ENCODE measurements around the gene DAGLA. TPM values are rescaled to one million over a fixed set of nuclear protein-coding genes. Genes with fewer than 3 reads are reported as not detected.
"Not testable (repeated sequence)": the region's sequence is repeated elsewhere in the genome, so short reads cannot be mapped to it uniquely, and the experiment has no call there.

The DAGLA gene
- 1.1 TPM for total RNA-seq

GRCh38 chr11:61679893-61680621 is at the start of gene DAGLA:
TSS of gene DAGLA (plus strand) at chr11:61680391. CDS start at chr11:61720156, 39,765 bp downstream.
- peak; percentile 77 for DNase-seq

GRCh38 chr11:61632096-61632495 is 48.1 kb upstream of the DAGLA start:
- no peak for DNase-seq

- no peak for DNase-seq
These were observed 44.9 kb upstream of the DAGLA start for GRCh38 chr11:61635304-61635703.

GRCh38 chr11:61635787-61636186 is 44.4 kb upstream of the DAGLA start:
- DNase-seq, result no peak

GRCh38 chr11:61636676-61637075 is 43.5 kb upstream of the DAGLA start:
- DNase-seq, result no peak

GRCh38 chr11:61637277-61637676 is 42.9 kb upstream of the DAGLA start:
- DNase-seq, result no peak

GRCh38 chr11:61639816-61640443 is 40.3 kb upstream of the DAGLA start:
- DNase-seq, result no peak

- no peak for DNase-seq
These were observed 38.0 kb upstream of the DAGLA start for GRCh38 chr11:61642162-61642561.

- no peak for DNase-seq
These were observed 34.9 kb upstream of the DAGLA start for GRCh38 chr11:61645179-61645868.

GRCh38 chr11:61647529-61647928 is 32.7 kb upstream of the DAGLA start:
- no peak for DNase-seq

- DNase-seq, result no peak
These were observed 29.2 kb upstream of the DAGLA start for GRCh38 chr11:61650781-61651571.

GRCh38 chr11:61652135-61652534 is 28.1 kb upstream of the DAGLA start:
- no peak for DNase-seq

GRCh38 chr11:61654397-61654829 is 25.8 kb upstream of the DAGLA start:
- no peak for DNase-seq

GRCh38 chr11:61655266-61656159 is 24.7 kb upstream of the DAGLA start:
- not testable (repeated sequence) for DNase-seq

GRCh38 chr11:61656347-61657077 is 23.7 kb upstream of the DAGLA start:
- no peak for DNase-seq

GRCh38 chr11:61657566-61658290 is 22.5 kb upstream of the DAGLA start:
- DNase-seq, result no peak

GRCh38 chr11:61659413-61660196 is 20.6 kb upstream of the DAGLA start:
- no peak for DNase-seq

- DNase-seq, result not testable (repeated sequence)
These were observed 19.2 kb upstream of the DAGLA start for GRCh38 chr11:61660997-61661396.

GRCh38 chr11:61666684-61667297 is 13.4 kb upstream of the DAGLA start:
- no peak for DNase-seq
